ENCODE results near the gene ZNF362.

ZNF362 gene

GRCh38 chr1:33280091-33280661 lies 23.9 kb downstream of the ZNF362 start:
- in situ Hi-C loops (cut with HindIII; ENCODE audit: low sequenced_read_pairs) = no loop called here
- no peak for DNase-seq (ENCODE audit: low read depth)
- H3K4me3 ChIP-seq (ENCODE audit: low read depth, low read length) = no peak overlapping the region
- TF ChIP-seq CTCF (IDR thresholded peaks at IDR 0.05; ENCODE audit: low read depth, low read length, missing control alignments) = no peak

GRCh38 chr1:33281554-33282303 lies 25.4 kb downstream of the ZNF362 start:
- DNase-seq (ENCODE audit: low read depth) = no peak
- in situ Hi-C loops (cut with HindIII; ENCODE audit: low sequenced_read_pairs) = no loop called here
- TF ChIP-seq CTCF (IDR thresholded peaks at IDR 0.05; ENCODE audit: low read depth, low read length, missing control alignments) = no peak
- no peak overlapping the region for H3K4me3 ChIP-seq (ENCODE audit: low read depth, low read length)

- DNase-seq (ENCODE audit: low read depth) = no peak
- in situ Hi-C loops (cut with HindIII; ENCODE audit: low sequenced_read_pairs) = no loop called here
- TF ChIP-seq CTCF (IDR thresholded peaks at IDR 0.05; ENCODE audit: low read depth, low read length, missing control alignments) = no peak
Measured at GRCh38 chr1:33282791-33283190, 26.5 kb downstream of the ZNF362 start.

GRCh38 chr1:33284049-33284448 lies 27.8 kb downstream of the ZNF362 start:
- in situ Hi-C loops (cut with HindIII; ENCODE audit: low sequenced_read_pairs) = no loop called here
- H3K4me3 ChIP-seq (ENCODE audit: low read depth, low read length) = no peak overlapping the region
- TF ChIP-seq CTCF (IDR thresholded peaks at IDR 0.05; ENCODE audit: low read depth, low read length, missing control alignments) = no peak
- no peak for DNase-seq (ENCODE audit: low read depth)

More at GRCh38 chr1:33282791-33283190, 26.5 kb downstream of the ZNF362 start:
- H3K4me3 ChIP-seq (ENCODE audit: low read depth, low read length) = no peak overlapping the region

GRCh38 chr1:33286451-33287185 lies 30.3 kb downstream of the ZNF362 start:
- DNase-seq (ENCODE audit: low read depth) = no peak
- no peak for TF ChIP-seq CTCF (IDR thresholded peaks at IDR 0.05; ENCODE audit: low read depth, low read length, missing control alignments)
- no peak overlapping the region for H3K4me3 ChIP-seq (ENCODE audit: low read depth, low read length)
- in situ Hi-C loops (cut with HindIII; ENCODE audit: low sequenced_read_pairs) = no loop called here

GRCh38 chr1:33287317-33287716 lies 31.0 kb downstream of the ZNF362 start:
- no peak for DNase-seq (ENCODE audit: low read depth)
- no peak for TF ChIP-seq CTCF (IDR thresholded peaks at IDR 0.05; ENCODE audit: low read depth, low read length, missing control alignments)
- H3K4me3 ChIP-seq (ENCODE audit: low read depth, low read length) = no peak overlapping the region
- in situ Hi-C loops (cut with HindIII; ENCODE audit: low sequenced_read_pairs) = no loop called here
